GM12878 (cell line): ENCODE results near the gene GTF2IRD1. TPM values are rescaled to one million over a fixed set of nuclear protein-coding genes. Genes with fewer than 3 reads are reported as not detected.
A peak's percentile ranks its signal among the peaks of the same experiment; 100 is the strongest.

Experiments used
- ATAC-seq: fragments of 200-7000 bp; cut with Tn5 transposase; 3 replicates; pipeline ENCODE4 v1.9.1; 2020; ENCODE audit warnings: mild to moderate bottlenecking, moderate library complexity
- BruUV-seq: library from RNA; stranded (reverse); fragments of 400-500 nt; replicated peaks from 2 replicates; lab custom pipeline; 2021; lab: Mats Ljungman, UMichigan
- CTCF ChIA-PET: fragments of 300-600 bp; sonication (Branson Sonifier 250); formaldehyde crosslinking; extraction: SDS; loops from one replicate; lab custom pipeline; 2021; ENCODE audit warnings: inconsistent platforms; lab: Yijun Ruan, JAX
- POLR2A ChIA-PET: fragments of 350-600 bp; formaldehyde crosslinking; extraction: SDS; loops from one replicate; lab custom pipeline; 2021; ENCODE audit warnings: inconsistent platforms; lab: Charles Lee
- RAD21 ChIA-PET: fragments of 300-600 bp; sonication (Branson Sonifier 250); formaldehyde crosslinking; loops from one replicate; lab custom pipeline; 2023; ENCODE audit warnings: antibody characterized with exemption; ENCODE audit not compliant: unreplicated experiment; lab: Charles Lee
- SMC1A ChIA-PET: fragments of 300-600 bp; sonication (Branson Sonifier 250); formaldehyde crosslinking; loops from one replicate; lab custom pipeline; 2023; ENCODE audit not compliant: unreplicated experiment, uncharacterized antibody; lab: Charles Lee
- DNase-seq: peaks from one replicate; pipeline ENCODE4 v3.0.0-alpha.2; 2011; ENCODE audit warnings: low read depth, low spot score
- FAIRE-seq: peaks from 3 replicates; lab custom pipeline; 2011; peaks lifted over from hg19 to GRCh38; lab: Jason Lieb, UNC
- H2AFZ ChIP-seq: 2 replicates; pipeline ENCODE4 v1.6.0; 2011; ENCODE audit warnings: low read depth, low read length, control low read depth; ENCODE audit not compliant: control insufficient read depth
- H3K27ac ChIP-seq: 2 replicates; pipeline ENCODE4 v1.5.1; 2011; ENCODE audit warnings: control low read depth; ENCODE audit not compliant: control insufficient read depth, insufficient read depth
- H3K27me3 ChIP-seq, 2 experiments: replicated peaks in 1 of 2; 2 replicates each; pipeline versions ENCODE4 v1.6.0 to v1.6.1; 2011; ENCODE audit warnings: low read length in 1 of 2; ENCODE audit not compliant: control insufficient read depth in 2 of 2, insufficient read depth in 2 of 2
- H3K36me3 ChIP-seq, 2 experiments: 2 replicates each; pipeline ENCODE4 v1.5.1; 2011; ENCODE audit warnings: low read length in 1 of 2; ENCODE audit not compliant: control insufficient read depth in 2 of 2, insufficient read depth in 2 of 2
- H3K4me1 ChIP-seq: 2 replicates; pipeline ENCODE4 v1.6.1; 2011; ENCODE audit warnings: mild to moderate bottlenecking, low read length, moderate library complexity, mixed read lengths; ENCODE audit not compliant: control insufficient read depth, insufficient read depth
- H3K4me2 ChIP-seq: 2 replicates; pipeline ENCODE4 v1.6.0; 2011; ENCODE audit warnings: control low read depth; ENCODE audit not compliant: control insufficient read depth, insufficient read depth
- H3K4me3 ChIP-seq: fragments of 200-600 bp; sonication (generic); 2 replicates; pipeline ENCODE4 v1.5.1; 2016
- H3K79me2 ChIP-seq: 2 replicates; pipeline ENCODE4 v1.6.0; 2011; ENCODE audit warnings: low read length; ENCODE audit not compliant: control insufficient read depth, insufficient read depth
- H3K9ac ChIP-seq: 2 replicates; pipeline ENCODE4 v1.8.0; 2011; ENCODE audit warnings: low read length, control low read depth, mixed read lengths; ENCODE audit not compliant: control insufficient read depth, insufficient read depth
- H3K9me3 ChIP-seq: replicated peaks from 3 replicates; pipeline ENCODE4 v1.5.1; 2011; ENCODE audit warnings: mild to moderate bottlenecking, low read length; ENCODE audit not compliant: control insufficient read depth, insufficient read depth
- H4K20me1 ChIP-seq: 2 replicates; pipeline ENCODE4 v1.6.0; 2011; ENCODE audit not compliant: control insufficient read depth, insufficient read depth
- BRCA1 ChIP-seq: IDR thresholded peaks from 2 replicates; pipeline ENCODE4 v1.6.1; 2011; ENCODE audit warnings: low read depth, low read length, improper control_type of control experiment
- CBFB ChIP-seq: IDR thresholded peaks from 2 replicates; pipeline ENCODE4 v1.6.1; 2016; ENCODE audit warnings: antibody characterized with exemption, low read depth
- CEBPZ ChIP-seq: fragments of 150-350 bp; IDR thresholded peaks from 2 replicates; pipeline ENCODE4 v1.6.1; 2016; ENCODE audit warnings: low read depth, low read length
- CUX1 ChIP-seq: IDR thresholded peaks from 2 replicates; pipeline ENCODE4 v1.6.1; 2012; ENCODE audit warnings: improper control_type of control experiment, low read depth, low read length; ENCODE audit not compliant: insufficient replicate concordance
- IKZF2 ChIP-seq, 2 experiments: fragments of 450-650 bp; IDR thresholded peaks; 2 replicates each; pipeline ENCODE4 v1.6.1; 2017; ENCODE audit warnings: mild to moderate bottlenecking in 2 of 2, moderate library complexity in 2 of 2
- NFIC ChIP-seq: IDR thresholded peaks from 2 replicates; pipeline ENCODE4 v1.6.1; 2012; ENCODE audit warnings: low read depth, mild to moderate bottlenecking, inconsistent platforms, low read length, moderate library complexity
- PML ChIP-seq: IDR thresholded peaks from 2 replicates; pipeline ENCODE4 v1.6.1; 2012; ENCODE audit warnings: low read length, inconsistent platforms
- POLR2AphosphoS5 ChIP-seq: IDR thresholded peaks from 2 replicates; pipeline ENCODE4 v1.6.1; 2011; ENCODE audit warnings: mild to moderate bottlenecking, low read length, inconsistent platforms
- SMAD5 ChIP-seq: IDR thresholded peaks from 2 replicates; pipeline ENCODE4 v1.6.1; 2016; ENCODE audit warnings: antibody characterized with exemption, low read depth
- SREBF2 ChIP-seq: IDR thresholded peaks from 2 replicates; pipeline ENCODE4 v1.6.1; 2012; ENCODE audit warnings: mild to moderate bottlenecking, low read length
- TCF12 ChIP-seq: IDR thresholded peaks from 2 replicates; pipeline ENCODE4 v1.6.1; 2011; ENCODE audit warnings: low read depth, mild to moderate bottlenecking, low read length
- WGBS: methylation state at CpG from one replicate; pipeline ENCODE4 v1.1.6; 2016; ENCODE audit warnings: low lambda C conversion rate; ENCODE audit not compliant: insufficient replicate concordance, insufficient coverage; ENCODE audit errors: missing lambda C conversion rate; 5-methylcytosine and 5-hydroxymethylcytosine counted together
- in situ Hi-C: fragments of 300-500 bp; cut with MboI; formaldehyde crosslinking; loops from 9 replicates; pipeline ENCODE4 v1.14.3; 2018; ENCODE audit warnings: mixed read lengths
- intact Hi-C: fragments of 100-400 bp; cut with micrococcal nuclease; formaldehyde crosslinking; loops from one replicate; pipeline ENCODE4 v1.14.2; 2022; ENCODE audit not compliant: unreplicated experiment
- polyA plus RNA-seq, 11 experiments: library from polyadenylated mRNA; depleted of rRNA in 4 of 11; unstranded in 6 of 11; stranded (reverse) in 5 of 11; fragments of >200 nt; fragmentation: Nextera tagmentation in 4 of 11; fragmentation: Illumina TruSeq in 1 of 11; extraction: Ambion mirVana in 4 of 11; extraction: Trizol in 1 of 11; gene quantifications; 1 replicate in 1 of 11; 2 replicates in 10 of 11; pipeline versions ENCODE4 v1.2.1 to v1.2.3, GENCODE V29; 2011 to 2016; ENCODE audit warnings: inconsistent platforms in 2 of 11, missing spikeins in 2 of 11, low read depth in 1 of 11
- total RNA-seq, 4 experiments: library from RNA; depleted of rRNA in 3 of 4; stranded (reverse); fragments of >200 nt in 3 of 4; fragmentation: Illumina TruSeq in 1 of 4; extraction: Trizol in 1 of 4; gene quantifications; 2 replicates each; pipeline versions ENCODE4 v1.2.1 to v1.2.3, GENCODE V29; 2013 to 2021
- TF ChIP-seq, protein P1 (sequence below): fragments of 450-650 bp; formaldehyde crosslinking; IDR thresholded peaks from 2 replicates; pipeline ENCODE4 v1.5.0; 2022; ENCODE audit warnings: mild to moderate bottlenecking, missing genetic modification characterization

The GTF2IRD1 gene
- total and polyA plus RNA-seq, 10 of the 15 experiments (the other 5 are each of a cell fraction or from before 2014, with no cell fraction given) = 0.48 to 3.0 (median 1.3) TPM

GRCh38 chr7:74480861-74481417 is 27.2 kb downstream of the GTF2IRD1 start:
- ChIA-PET POLR2A (interaction anchor here (0.6 kb wide), 1 partner anchor 1067 kb away, joined by 4 read pairs; no protein-coding TSS in a partner anchor), SMC1A (no interaction called here), CTCF (no interaction called here), RAD21 (no interaction called here)
- BruUV-seq = no TSS peak
- H3K36me3 ChIP-seq = no peaks in the 10 kb centered on the region
- peak overlapping the region; percentile 41 for H2AFZ ChIP-seq
- no peak overlapping the region for H3K27ac ChIP-seq
- H3K4me3 ChIP-seq = no peak overlapping the region
- intact Hi-C loops (no loop called here), in situ Hi-C loops (no loop called here)
- peak overlapping the region; percentile 55 for H3K4me2 ChIP-seq
- ATAC-seq = no peak
- H3K9me3 ChIP-seq = no peaks in the 10 kb centered on the region
- no peaks in the 10 kb centered on the region for H4K20me1 ChIP-seq
- no peak overlapping the region for H3K9ac ChIP-seq
- FAIRE-seq = no peak
- 35% methylated on average over 16 of the region's 16 CpGs for WGBS
- no peaks in the 10 kb centered on the region for H3K4me1 ChIP-seq
- H3K79me2 ChIP-seq = no peaks in the 10 kb centered on the region
- peaks cover 0 to 3% of the 10 kb centered on the region in 2 experiments; a peak in 3 of 4 replicates for H3K27me3 ChIP-seq
- DNase-seq = no peak
- TF ChIP-seq IKZF2 (IDR thresholded peaks at IDR 0.05) = no peak
- TF ChIP-seq TCF12 = no peak
- no peak for TF ChIP-seq SMAD5
- no peak for TF ChIP-seq POLR2AphosphoS5
- TF ChIP-seq, protein P1, sequence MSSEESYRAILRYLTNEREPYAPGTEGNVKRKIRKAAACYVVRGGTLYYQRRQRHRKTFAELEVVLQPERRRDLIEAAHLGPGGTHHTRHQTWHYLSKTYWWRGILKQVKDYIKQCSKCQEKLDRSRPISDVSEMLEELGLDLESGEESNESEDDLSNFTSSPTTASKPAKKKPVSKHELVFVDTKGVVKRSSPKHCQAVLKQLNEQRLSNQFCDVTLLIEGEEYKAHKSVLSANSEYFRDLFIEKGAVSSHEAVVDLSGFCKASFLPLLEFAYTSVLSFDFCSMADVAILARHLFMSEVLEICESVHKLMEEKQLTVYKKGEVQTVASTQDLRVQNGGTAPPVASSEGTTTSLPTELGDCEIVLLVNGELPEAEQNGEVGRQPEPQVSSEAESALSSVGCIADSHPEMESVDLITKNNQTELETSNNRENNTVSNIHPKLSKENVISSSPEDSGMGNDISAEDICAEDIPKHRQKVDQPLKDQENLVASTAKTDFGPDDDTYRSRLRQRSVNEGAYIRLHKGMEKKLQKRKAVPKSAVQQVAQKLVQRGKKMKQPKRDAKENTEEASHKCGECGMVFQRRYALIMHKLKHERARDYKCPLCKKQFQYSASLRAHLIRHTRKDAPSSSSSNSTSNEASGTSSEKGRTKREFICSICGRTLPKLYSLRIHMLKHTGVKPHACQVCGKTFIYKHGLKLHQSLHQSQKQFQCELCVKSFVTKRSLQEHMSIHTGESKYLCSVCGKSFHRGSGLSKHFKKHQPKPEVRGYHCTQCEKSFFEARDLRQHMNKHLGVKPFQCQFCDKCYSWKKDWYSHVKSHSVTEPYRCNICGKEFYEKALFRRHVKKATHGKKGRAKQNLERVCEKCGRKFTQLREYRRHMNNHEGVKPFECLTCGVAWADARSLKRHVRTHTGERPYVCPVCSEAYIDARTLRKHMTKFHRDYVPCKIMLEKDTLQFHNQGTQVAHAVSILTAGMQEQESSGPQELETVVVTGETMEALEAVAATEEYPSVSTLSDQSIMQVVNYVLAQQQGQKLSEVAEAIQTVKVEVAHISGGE (CRISPR knock-in tag) = no peak
- no peak for TF ChIP-seq PML
- no peak for TF ChIP-seq NFIC
- TF ChIP-seq SREBF2 = no peak
- no peak for TF ChIP-seq CBFB
- TF ChIP-seq BRCA1 = no peak
- no peak for TF ChIP-seq CEBPZ
- TF ChIP-seq CUX1 = no peak
